Measurements from ENCODE around the gene MGAT4B. TPM values are rescaled to one million over a fixed set of nuclear protein-coding genes. Genes with fewer than 3 reads are reported as not detected.
"Not testable (repeated sequence)": the region's sequence is repeated elsewhere in the genome, so short reads cannot be mapped to it uniquely, and the experiment has no call there.

MGAT4B gene
- total RNA-seq, 1 donor from 2014 or later = 95.5 TPM

DNA sequence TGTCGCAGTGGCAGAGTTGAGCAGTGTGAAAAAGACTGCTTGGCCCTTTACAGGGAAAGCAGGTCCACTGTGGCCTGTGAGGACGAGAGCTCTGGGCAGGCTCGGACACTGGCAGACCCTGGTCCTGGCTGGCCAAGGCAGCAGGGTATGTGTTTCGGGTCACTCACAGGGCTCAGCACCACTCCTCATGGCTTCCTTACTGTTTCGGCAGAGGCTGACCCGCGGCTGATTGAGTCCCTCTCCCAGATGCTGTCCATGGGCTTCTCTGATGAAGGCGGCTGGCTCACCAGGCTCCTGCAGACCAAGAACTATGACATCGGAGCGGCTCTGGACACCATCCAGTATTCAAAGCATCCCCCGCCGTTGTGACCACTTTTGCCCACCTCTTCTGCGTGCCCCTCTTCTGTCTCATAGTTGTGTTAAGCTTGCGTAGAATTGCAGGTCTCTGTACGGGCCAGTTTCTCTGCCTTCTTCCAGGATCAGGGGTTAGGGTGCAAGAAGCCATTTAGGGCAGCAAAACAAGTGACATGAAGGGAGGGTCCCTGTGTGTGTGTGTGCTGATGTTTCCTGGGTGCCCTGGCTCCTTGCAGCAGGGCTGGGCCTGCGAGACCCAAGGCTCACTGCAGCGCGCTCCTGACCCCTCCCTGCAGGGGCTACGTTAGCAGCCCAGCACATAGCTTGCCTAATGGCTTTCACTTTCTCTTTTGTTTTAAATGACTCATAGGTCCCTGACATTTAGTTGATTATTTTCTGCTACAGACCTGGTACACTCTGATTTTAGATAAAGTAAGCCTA lies 29.8 kb upstream of the MGAT4B start:
- DNase-seq (ENCODE audit: extremely low spot score in 2 of 2) = no peak
- Histone ChIP-seq H3K27ac (no peak overlapping the region), H3K4me3 (no peak overlapping the region), H3K27me3 (no peaks in the 10 kb centered on the region), H3K4me1 (peaks cover 9% of the 10 kb centered on the region), H3K36me3 (peaks cover 7 to 68% of the 10 kb centered on the region in 2 donors), H3K9me3 (no peaks in the 10 kb centered on the region)
- intact Hi-C loops (cut with DNase I) = no loop called here
- TF ChIP-seq, protein P1, sequence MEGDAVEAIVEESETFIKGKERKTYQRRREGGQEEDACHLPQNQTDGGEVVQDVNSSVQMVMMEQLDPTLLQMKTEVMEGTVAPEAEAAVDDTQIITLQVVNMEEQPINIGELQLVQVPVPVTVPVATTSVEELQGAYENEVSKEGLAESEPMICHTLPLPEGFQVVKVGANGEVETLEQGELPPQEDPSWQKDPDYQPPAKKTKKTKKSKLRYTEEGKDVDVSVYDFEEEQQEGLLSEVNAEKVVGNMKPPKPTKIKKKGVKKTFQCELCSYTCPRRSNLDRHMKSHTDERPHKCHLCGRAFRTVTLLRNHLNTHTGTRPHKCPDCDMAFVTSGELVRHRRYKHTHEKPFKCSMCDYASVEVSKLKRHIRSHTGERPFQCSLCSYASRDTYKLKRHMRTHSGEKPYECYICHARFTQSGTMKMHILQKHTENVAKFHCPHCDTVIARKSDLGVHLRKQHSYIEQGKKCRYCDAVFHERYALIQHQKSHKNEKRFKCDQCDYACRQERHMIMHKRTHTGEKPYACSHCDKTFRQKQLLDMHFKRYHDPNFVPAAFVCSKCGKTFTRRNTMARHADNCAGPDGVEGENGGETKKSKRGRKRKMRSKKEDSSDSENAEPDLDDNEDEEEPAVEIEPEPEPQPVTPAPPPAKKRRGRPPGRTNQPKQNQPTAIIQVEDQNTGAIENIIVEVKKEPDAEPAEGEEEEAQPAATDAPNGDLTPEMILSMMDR (IDR thresholded peaks at IDR 0.05) = peak in 1 of 3 experiments; percentile 0
- TF ChIP-seq POLR2A (IDR thresholded peaks at IDR 0.05) (no peak), POLR2AphosphoS5 (IDR thresholded peaks at IDR 0.05; ENCODE audit: insufficient read depth in 1 of 2, low read depth in 1 of 2) (peak in 1 of 2 donors; percentile 37)

DNA sequence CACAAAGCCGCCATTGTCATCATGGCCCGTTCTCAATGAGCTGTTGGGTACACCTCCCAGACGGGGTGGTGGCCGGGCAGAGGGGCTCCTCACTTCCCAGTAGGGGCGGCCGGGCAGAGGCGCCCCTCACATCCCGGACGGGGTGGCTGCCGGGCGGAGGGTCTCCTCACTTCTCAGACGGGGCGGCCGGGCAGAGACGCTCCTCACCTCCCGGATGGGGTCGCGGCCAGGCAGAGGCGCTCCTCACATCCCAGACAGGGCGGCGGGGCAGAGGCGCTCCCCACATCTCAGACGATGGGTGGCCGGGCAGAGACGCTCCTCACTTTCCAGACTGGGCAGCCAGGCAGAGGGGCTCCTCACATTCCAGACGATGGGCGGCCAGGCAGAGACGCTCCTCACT lies 28.2 kb upstream of the MGAT4B start:
- H3K36me3 ChIP-seq = peaks cover 7 to 74% of the 10 kb centered on the region in 2 donors
- H3K9me3 ChIP-seq; H3K4me1 ChIP-seq; H3K27ac ChIP-seq; DNase-seq (ENCODE audit: extremely low spot score in 2 of 2); H3K4me3 ChIP-seq; intact Hi-C loops (cut with DNase I); H3K27me3 ChIP-seq: not testable (repeated sequence)

DNA sequence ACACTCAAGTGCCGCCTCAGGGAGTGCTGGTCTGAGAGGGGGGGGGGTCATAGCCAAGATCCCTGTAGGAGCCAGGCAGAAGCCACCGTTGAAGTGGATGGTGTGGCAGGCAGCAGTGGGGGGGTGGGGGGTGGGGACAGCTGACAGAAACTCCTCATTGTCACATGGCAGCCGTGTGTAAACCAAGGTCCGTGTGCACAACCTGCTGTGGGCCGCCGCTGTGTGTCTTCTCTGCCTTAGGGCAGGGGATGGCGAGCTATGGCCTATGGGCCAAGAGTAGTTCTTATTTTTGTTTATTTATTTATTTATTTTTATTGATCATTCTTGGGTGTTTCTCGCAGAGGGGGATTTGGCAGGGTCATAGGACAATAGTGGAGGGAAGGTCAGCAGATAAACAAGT lies 27.5 kb upstream of the MGAT4B start:
- Histone ChIP-seq H3K27ac (no peak overlapping the region), H3K9me3 (no peaks in the 10 kb centered on the region), H3K4me1 (peaks cover 9% of the 10 kb centered on the region), H3K36me3 (peaks cover 7 to 79% of the 10 kb centered on the region in 2 donors), H3K4me3 (no peak overlapping the region), H3K27me3 (no peaks in the 10 kb centered on the region)
- DNase-seq (ENCODE audit: extremely low spot score in 2 of 2) = no peak
- intact Hi-C loops (cut with DNase I) = no loop called here
- TF ChIP-seq POLR2A (IDR thresholded peaks at IDR 0.05) (no peak), POLR2AphosphoS5 (IDR thresholded peaks at IDR 0.05; ENCODE audit: insufficient read depth in 1 of 2, low read depth in 1 of 2) (no peak)
- TF ChIP-seq, protein P1 (IDR thresholded peaks at IDR 0.05) = no peak

DNA sequence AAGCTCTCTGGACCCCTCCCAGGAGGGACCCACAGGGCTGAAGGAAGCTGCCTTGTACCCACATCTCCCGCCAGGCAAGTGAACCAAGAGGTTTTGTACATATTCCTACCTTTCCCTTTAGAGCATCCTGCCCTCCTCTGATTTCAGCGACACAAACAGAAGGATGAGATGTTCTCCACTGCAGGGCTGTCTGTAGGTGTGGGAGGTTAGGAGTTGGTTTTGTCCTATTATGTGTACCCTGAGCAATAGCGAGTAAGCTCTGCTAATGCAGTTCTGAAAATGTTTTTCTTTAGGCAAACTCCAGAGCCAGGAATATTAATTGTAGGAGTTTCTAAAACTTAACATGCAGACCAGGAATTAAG lies 27.0 kb upstream of the MGAT4B start:
- Histone ChIP-seq H3K27me3 (no peaks in the 10 kb centered on the region), H3K4me3 (no peak overlapping the region), H3K4me1 (peaks cover 14% of the 10 kb centered on the region), H3K36me3 (peaks cover 7 to 82% of the 10 kb centered on the region in 2 donors), H3K9me3 (no peaks in the 10 kb centered on the region), H3K27ac (no peak overlapping the region)
- intact Hi-C loops (cut with DNase I) = no loop called here
- no peak for DNase-seq (ENCODE audit: extremely low spot score in 2 of 2)
- TF ChIP-seq, protein P1 (IDR thresholded peaks at IDR 0.05) = no peak
- TF ChIP-seq POLR2AphosphoS5 (IDR thresholded peaks at IDR 0.05; ENCODE audit: insufficient read depth in 1 of 2, low read depth in 1 of 2) = no peak

DNA sequence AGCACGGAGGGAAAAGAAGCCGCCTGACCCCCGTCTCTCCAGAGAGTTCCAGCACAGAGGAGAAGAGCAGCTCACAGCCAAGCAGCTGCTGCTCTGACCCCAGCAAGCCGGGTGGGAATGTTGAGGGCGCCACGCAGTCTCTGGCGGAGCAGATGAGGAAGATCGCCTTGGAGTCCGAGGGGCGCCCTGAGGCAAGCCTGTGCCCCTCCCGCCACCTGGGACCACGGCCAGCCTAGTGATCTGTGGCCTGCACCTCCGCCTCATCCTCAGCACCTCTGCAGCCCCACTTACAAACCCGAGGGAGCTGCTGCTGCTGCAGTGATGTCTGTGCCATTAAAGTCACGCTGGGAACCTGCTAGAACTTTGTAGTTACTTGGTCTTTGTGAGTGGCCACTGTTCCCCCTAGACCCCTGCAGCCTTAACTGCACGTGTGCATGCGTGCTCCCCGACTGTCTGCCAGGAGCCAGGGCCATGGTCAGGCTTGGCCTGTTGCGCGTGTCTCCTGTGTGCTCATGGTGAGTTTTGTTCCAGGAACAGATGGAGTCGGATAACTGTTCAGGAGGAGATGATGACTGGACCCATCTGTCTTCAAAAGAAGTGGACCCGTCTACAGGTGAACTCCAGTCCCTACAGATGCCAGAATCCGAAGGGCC lies 26.5 kb upstream of the MGAT4B start:
- Histone ChIP-seq H3K36me3 (peaks cover 7 to 85% of the 10 kb centered on the region in 2 donors), H3K4me1 (peaks cover 18% of the 10 kb centered on the region), H3K27ac (no peak overlapping the region), H3K27me3 (no peaks in the 10 kb centered on the region), H3K9me3 (no peaks in the 10 kb centered on the region), H3K4me3 (no peak overlapping the region)
- no peak for TF ChIP-seq POLR2A (IDR thresholded peaks at IDR 0.05)
- TF ChIP-seq POLR2AphosphoS5 (IDR thresholded peaks at IDR 0.05; ENCODE audit: insufficient read depth in 1 of 2, low read depth in 1 of 2) = peak in 1 of 2 donors; percentile 24
- TF ChIP-seq, protein P1 (IDR thresholded peaks at IDR 0.05) = no peak
- intact Hi-C loops (cut with DNase I) = no loop called here
- no peak for DNase-seq (ENCODE audit: extremely low spot score in 2 of 2)
